ENCODE measurements around the gene MYO15B.
"Not testable (repeated sequence)": the region's sequence is repeated elsewhere in the genome, so short reads cannot be mapped to it uniquely, and the experiment has no call there.

Gene MYO15B

GRCh38 chr17:75589012-75589918, 1.7 kb downstream of the MYO15B start:
- peak; percentile 89 for TF ChIP-seq CTCF (IDR thresholded peaks at IDR 0.05; ENCODE audit: borderline replicate concordance, control extremely low read depth, extremely low read depth, insufficient read depth, missing control alignments)
- peak; percentile 100 for DNase-seq (ENCODE audit: low spot score)
- in situ Hi-C loops (cut with MboI; ENCODE audit: low sequenced_read_pairs, unreplicated experiment) = no loop called here

- in situ Hi-C loops (cut with MboI; ENCODE audit: low sequenced_read_pairs, unreplicated experiment) = no loop called here
- no peak for DNase-seq (ENCODE audit: low spot score)
Observed at GRCh38 chr17:75589919-75590303, 2.3 kb downstream of the MYO15B start.

GRCh38 chr17:75590314-75590761, 2.7 kb downstream of the MYO15B start:
- DNase-seq (ENCODE audit: low spot score) = no peak
- in situ Hi-C loops (cut with MboI; ENCODE audit: low sequenced_read_pairs, unreplicated experiment) = no loop called here
- TF ChIP-seq CTCF (IDR thresholded peaks at IDR 0.05; ENCODE audit: borderline replicate concordance, control extremely low read depth, extremely low read depth, insufficient read depth, missing control alignments) = no peak

More at GRCh38 chr17:75589919-75590303, 2.3 kb downstream of the MYO15B start:
- TF ChIP-seq CTCF (IDR thresholded peaks at IDR 0.05; ENCODE audit: borderline replicate concordance, control extremely low read depth, extremely low read depth, insufficient read depth, missing control alignments) = no peak

GRCh38 chr17:75590849-75591721, 3.5 kb downstream of the MYO15B start:
- in situ Hi-C loops (cut with MboI; ENCODE audit: low sequenced_read_pairs, unreplicated experiment) = no loop called here
- no peak for DNase-seq (ENCODE audit: low spot score)
- TF ChIP-seq CTCF (IDR thresholded peaks at IDR 0.05; ENCODE audit: borderline replicate concordance, control extremely low read depth, extremely low read depth, insufficient read depth, missing control alignments) = no peak

GRCh38 chr17:75591722-75592302, 4.2 kb downstream of the MYO15B start:
- in situ Hi-C loops (cut with MboI; ENCODE audit: low sequenced_read_pairs, unreplicated experiment) = no loop called here
- TF ChIP-seq CTCF (IDR thresholded peaks at IDR 0.05; ENCODE audit: borderline replicate concordance, control extremely low read depth, extremely low read depth, insufficient read depth, missing control alignments) = no peak
- DNase-seq (ENCODE audit: low spot score) = no peak

- in situ Hi-C loops (cut with MboI; ENCODE audit: low sequenced_read_pairs, unreplicated experiment) = no loop called here
- TF ChIP-seq CTCF (IDR thresholded peaks at IDR 0.05; ENCODE audit: borderline replicate concordance, control extremely low read depth, extremely low read depth, insufficient read depth, missing control alignments) = no peak
- DNase-seq (ENCODE audit: low spot score) = no peak
Observed at GRCh38 chr17:75592348-75593020, 4.9 kb downstream of the MYO15B start.

- DNase-seq (ENCODE audit: low spot score); in situ Hi-C loops (cut with MboI; ENCODE audit: low sequenced_read_pairs, unreplicated experiment): not testable (repeated sequence)
Observed at GRCh38 chr17:75593430-75593829, 5.8 kb downstream of the MYO15B start.
